H7 (cell line): ENCODE measurements around the gene CLSTN2. TPM values are rescaled to one million over a fixed set of nuclear protein-coding genes. Genes with fewer than 3 reads are reported as not detected.

Experiments used
- DNase-seq: peaks from one replicate; pipeline ENCODE4 v3.0.0; 2012
- H3K27me3 ChIP-seq: 2 replicates; pipeline ENCODE4 v1.6.0; 2011; ENCODE audit warnings: mild to moderate bottlenecking, low read length; ENCODE audit not compliant: control insufficient read depth, insufficient read depth
- H3K36me3 ChIP-seq: replicated peaks from 2 replicates; pipeline ENCODE4 v1.5.1; 2011; ENCODE audit warnings: low read length; ENCODE audit not compliant: control insufficient read depth, insufficient read depth
- H3K4me3 ChIP-seq: 2 replicates; pipeline ENCODE4 v1.5.1; 2011; ENCODE audit warnings: low read depth, mild to moderate bottlenecking, control low read depth, low read length, moderate library complexity; ENCODE audit not compliant: insufficient read depth
- total RNA-seq: library from RNA; depleted of rRNA; stranded (reverse); fragments of >200 nt; shearing (Covaris generic); gene quantifications from 2 replicates; pipeline ENCODE4 v1.2.3, GENCODE V29; 2014

The CLSTN2 gene
- total RNA-seq, 1 experiment from 2014 or later = 0.10 TPM

DNA sequence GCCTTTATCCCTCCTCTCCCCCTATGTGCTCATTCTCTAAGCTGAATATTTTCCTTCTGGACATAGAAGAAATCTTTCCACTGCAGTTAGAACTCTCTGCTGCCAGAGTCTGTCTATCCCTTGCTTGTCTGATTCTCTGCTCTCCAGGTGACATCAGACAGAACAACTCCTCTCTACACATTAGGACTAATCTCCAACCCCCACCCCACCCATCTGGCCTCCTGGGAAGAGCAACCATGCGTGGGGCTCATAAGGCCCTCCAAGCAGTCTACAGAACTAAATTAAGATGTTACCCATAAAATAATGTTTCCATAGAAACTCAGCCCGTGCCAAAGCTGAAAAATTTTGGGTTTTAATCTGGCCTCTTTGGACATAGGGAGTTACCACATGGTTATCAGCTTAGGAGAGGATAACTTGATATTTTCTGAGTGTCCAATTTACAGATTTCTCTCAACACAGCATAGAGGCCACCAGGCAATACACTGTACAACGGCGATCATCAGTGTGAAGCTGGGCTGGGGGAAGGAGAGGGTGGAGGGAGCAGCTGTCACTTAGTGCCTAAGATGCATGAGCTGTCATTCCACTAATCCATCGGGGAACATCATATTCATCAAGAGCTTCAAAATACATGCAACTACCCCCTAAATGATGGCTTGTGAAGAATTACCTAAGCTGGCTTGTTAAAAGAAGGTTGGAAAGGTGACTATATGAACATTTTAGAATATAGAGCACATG is 199.4 kb downstream of the CLSTN2 start:
- Histone ChIP-seq H3K36me3 (no peaks in the 10 kb centered on the region), H3K27me3 (no peaks in the 10 kb centered on the region; the same call in 1 of the 2 replicates), H3K4me3 (no peak overlapping the region)
- no peak for DNase-seq

GRCh38 chr3:140135461-140135860 is 200.5 kb downstream of the CLSTN2 start:
- Histone ChIP-seq H3K36me3 (no peaks in the 10 kb centered on the region), H3K4me3 (no peak overlapping the region), H3K27me3 (no peaks in the 10 kb centered on the region; the same call in 1 of the 2 replicates)
- no peak for DNase-seq

DNA sequence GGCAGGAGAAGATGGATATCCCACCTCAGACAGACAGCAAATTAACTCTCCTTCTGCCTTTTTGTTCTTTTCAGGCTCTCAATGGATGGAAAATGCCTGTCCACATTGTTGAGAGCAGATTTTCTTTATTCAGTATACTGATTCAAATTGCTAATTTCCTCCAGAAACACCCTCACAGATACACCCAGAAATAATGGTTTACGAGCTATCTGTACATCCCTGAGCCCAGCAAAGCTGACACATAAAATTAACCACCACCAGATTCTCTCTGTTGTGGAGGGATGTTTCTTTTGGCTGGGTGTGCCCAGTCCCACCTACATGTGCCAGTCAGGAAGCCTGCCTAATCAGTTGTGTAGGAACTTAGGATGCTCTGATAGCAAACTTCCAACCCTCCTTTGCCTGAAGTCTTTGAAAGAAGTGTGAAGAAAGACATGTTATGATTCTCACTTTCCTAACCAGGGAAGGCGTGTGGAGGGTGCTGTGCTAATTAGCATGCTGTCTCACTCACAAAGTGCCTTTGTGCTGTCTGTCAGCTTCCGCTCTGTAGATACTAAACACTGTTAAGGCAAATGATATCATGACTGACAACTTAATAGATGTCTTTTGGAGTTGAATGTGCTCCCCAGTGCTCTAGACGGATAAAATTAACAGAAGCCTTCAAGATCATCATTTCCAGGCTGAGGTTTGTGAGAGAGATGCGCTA is 208.5 kb downstream of the CLSTN2 start:
- H3K36me3 ChIP-seq = no peaks in the 10 kb centered on the region
- H3K27me3 ChIP-seq = no peaks in the 10 kb centered on the region; the same call in 1 of the 2 replicates
- H3K4me3 ChIP-seq = no peak overlapping the region
- no peak for DNase-seq

DNA sequence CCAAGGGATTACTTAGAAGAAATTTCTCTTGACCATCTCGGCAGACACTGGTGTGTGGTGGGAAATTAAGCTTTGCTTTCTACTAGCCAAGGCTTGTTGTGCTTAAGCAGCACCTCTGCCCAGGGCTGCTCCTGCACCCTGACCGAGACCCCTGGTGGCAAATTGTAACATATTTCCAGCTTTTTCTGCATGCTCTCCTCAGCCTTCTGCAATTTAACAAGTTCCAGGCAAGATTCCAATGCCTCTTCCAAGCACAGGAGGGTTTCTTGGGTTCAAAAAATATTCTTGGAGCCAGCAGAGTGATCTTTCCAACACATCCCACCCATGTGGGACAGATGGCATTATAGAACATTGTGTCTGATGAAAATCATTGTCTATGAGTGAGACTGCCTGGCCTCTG is 210.5 kb downstream of the CLSTN2 start:
- Histone ChIP-seq H3K36me3 (no peaks in the 10 kb centered on the region), H3K27me3 (no peaks in the 10 kb centered on the region), H3K4me3 (no peak overlapping the region)
- DNase-seq = no peak

DNA sequence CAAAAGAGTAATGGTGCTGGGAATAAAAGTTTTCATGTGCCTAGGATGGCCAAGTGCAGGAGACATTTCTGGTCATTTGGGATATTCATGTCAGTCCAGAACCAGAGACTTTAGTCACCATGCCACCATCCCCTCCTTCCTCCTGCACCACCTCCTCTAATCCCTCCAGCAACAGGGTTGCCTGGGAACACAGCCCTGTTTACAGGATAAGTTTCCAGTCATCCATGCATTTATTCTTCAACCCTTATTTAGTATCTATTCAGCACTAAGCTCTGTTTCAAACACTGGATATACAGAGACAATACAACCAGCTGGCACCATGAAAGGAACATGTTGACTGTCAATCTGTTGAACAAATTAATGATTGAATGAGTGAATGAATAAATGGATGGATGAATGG is 211.7 kb downstream of the CLSTN2 start:
- Histone ChIP-seq H3K36me3 (no peaks in the 10 kb centered on the region), H3K27me3 (no peaks in the 10 kb centered on the region), H3K4me3 (no peak overlapping the region)
- no peak for DNase-seq

GRCh38 chr3:140147965-140148490 is 213.0 kb downstream of the CLSTN2 start:
- no peaks in the 10 kb centered on the region for H3K36me3 ChIP-seq
- no peaks in the 10 kb centered on the region for H3K27me3 ChIP-seq
- DNase-seq = no peak

GRCh38 chr3:140148824-140149390 is 213.9 kb downstream of the CLSTN2 start:
- Histone ChIP-seq H3K36me3 (no peaks in the 10 kb centered on the region), H3K27me3 (no peaks in the 10 kb centered on the region), H3K4me3 (no peak overlapping the region)
- DNase-seq = no peak

More at GRCh38 chr3:140147965-140148490, 213.0 kb downstream of the CLSTN2 start:
- no peak overlapping the region for H3K4me3 ChIP-seq

- no peaks in the 10 kb centered on the region for H3K36me3 ChIP-seq
- H3K4me3 ChIP-seq = no peak overlapping the region
- H3K27me3 ChIP-seq = no peaks in the 10 kb centered on the region
- no peak for DNase-seq
These were observed 216.3 kb downstream of the CLSTN2 start for GRCh38 chr3:140151321-140151720.

- DNase-seq = no peak
- H3K27me3 ChIP-seq = no peaks in the 10 kb centered on the region
- H3K4me3 ChIP-seq = no peak overlapping the region
- no peaks in the 10 kb centered on the region for H3K36me3 ChIP-seq
These were observed 218.1 kb downstream of the CLSTN2 start for GRCh38 chr3:140152851-140153639.

DNA sequence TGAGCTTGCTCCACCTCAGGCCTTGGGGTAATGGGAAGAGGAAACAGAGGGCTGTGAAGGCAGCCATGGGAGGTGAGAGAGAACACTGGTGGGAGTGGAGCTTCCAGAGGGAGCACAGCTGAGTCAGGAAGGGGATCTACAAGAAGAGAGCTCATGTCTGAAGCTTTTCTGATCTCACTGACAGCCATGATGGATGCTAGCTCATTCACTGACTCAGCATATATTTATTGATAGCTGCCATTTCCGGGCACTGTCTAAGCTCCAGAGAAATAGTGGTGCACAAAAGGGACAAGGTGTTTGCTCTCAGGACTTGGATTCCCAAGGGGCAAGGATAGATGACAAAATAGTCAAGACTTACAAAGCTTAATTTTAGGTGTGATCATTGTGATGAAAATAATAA is 218.8 kb downstream of the CLSTN2 start:
- DNase-seq = no peak
- no peaks in the 10 kb centered on the region for H3K27me3 ChIP-seq
- no peak overlapping the region for H3K4me3 ChIP-seq
- H3K36me3 ChIP-seq = no peaks in the 10 kb centered on the region

DNA sequence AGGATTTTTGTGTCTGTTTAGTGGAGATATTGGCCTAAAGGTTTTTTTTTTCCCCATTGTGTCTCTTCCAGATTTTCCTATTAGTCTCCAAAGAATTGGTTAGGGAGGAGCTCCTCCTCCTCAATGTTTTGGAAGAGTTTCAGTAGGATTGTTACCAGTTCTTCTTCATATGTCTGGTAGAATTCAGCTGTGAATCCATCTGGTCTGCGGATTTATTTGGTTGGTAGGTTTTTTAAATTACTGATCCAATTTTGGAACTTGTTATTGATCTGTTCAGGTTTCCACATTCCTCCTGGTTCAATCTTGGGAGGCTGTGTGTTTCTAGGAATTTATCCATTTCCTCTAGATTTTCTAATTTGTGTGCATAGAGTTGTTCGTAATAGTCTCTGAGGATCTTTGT is 222.2 kb downstream of the CLSTN2 start:
- Histone ChIP-seq H3K36me3 (no peaks in the 10 kb centered on the region), H3K4me3 (no peak overlapping the region), H3K27me3 (no peaks in the 10 kb centered on the region)
- DNase-seq = no peak

DNA sequence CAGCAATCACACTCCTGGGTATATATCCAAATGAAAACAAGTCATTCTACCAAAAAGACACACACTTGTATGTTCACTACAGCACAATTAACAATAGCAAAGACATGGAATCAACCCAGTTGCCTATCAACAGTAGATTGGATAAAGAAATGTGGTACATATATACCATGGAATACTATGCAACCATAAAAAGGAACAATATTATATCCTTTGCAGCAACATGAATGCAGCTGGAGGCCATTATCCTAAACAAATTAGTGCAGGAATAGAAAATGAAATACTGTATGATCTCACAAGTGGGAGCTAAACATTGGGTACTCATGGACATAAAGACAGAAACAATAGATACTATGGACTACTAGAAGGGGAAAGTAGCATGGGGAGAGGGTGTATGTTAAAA is 224.7 kb downstream of the CLSTN2 start:
- Histone ChIP-seq H3K27me3 (no peaks in the 10 kb centered on the region), H3K36me3 (no peaks in the 10 kb centered on the region), H3K4me3 (no peak overlapping the region)
- no peak for DNase-seq

DNA sequence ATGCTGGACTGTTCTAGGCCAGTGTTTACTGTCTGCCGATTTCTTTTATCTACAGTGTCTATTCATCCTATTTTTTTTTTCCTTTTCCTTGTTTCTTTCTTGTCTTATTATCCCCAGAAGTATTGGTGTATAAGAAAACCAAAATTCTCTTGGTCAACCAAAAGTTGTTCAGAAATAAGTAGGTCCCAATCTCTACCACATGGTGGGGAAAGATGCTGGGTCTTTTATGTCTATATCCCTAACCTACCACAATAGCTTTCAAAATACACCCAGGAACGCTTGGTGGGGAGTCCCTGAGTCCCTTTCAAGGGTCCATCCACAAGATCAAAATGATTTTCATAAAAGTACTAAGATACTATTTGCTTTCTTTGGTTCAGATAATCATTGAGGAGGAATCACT is 225.6 kb downstream of the CLSTN2 start:
- H3K36me3 ChIP-seq = no peaks in the 10 kb centered on the region
- H3K4me3 ChIP-seq = no peak overlapping the region
- DNase-seq = no peak
- no peaks in the 10 kb centered on the region for H3K27me3 ChIP-seq

- H3K36me3 ChIP-seq = no peaks in the 10 kb centered on the region
- H3K27me3 ChIP-seq = no peaks in the 10 kb centered on the region; the same call in 1 of the 2 replicates
- no peak overlapping the region for H3K4me3 ChIP-seq
- DNase-seq = no peak
These were observed 227.6 kb downstream of the CLSTN2 start for GRCh38 chr3:140162551-140162950.
